ENCODE results near the gene DISC1.

DISC1 gene

DNA sequence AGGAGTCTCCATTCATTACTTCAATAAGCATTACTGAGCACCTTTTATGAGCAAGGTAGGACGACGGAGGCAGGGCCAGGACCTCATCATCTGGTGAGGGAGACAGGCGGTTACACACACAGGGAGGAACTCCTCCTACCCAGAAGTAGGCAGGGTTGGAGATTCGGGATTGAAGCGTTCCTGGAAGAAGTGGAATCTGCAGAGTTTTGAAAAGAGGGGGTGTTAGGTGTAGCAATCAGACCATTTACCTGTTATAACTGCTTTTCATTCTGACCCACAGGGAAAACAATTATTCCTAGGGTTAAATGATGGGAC is 392.4 kb downstream of the DISC1 start:
- no peak for DNase-seq (ENCODE audit: low read depth in 2 of 2, low spot score in 1 of 2)

DNA sequence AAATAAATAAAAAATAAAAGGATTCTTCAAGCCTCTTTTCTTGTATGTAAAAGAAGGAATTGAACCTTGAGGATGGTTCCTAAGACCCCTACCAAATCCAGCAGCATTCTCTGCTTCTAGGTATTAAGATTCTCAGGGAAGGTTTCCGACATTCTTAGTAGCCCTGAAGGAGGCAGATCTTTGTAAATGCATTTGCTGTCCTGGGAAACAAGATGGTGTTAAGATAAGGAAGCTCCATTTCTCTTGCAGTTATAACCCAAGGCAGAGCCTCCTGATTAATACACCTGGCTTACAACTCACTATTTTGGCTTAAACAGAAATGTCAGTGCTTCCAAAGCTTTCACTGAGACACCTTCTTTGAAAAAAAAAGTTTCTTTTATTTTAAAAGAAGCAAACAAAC is 393.8 kb downstream of the DISC1 start:
- DNase-seq (ENCODE audit: low read depth in 2 of 2, low spot score in 1 of 2) = no peak

DNA sequence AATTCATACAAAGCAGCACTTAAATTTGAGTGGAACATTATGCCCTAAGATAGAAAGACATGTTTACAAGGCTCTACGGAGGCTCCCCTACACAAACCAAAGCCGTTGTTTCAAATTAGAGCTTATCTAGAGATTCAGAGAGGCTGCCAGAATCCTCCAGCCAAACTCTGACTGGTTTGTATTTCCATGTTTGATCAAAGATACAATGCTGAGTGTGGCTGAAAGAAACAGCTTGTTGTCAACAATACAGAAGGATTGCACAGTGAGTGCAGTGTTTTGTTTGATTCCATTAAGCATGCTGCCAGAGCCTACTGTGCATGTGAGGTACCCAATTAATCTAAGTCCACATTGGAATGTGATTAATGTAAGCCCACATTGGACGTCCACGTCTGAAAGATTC is 402.7 kb downstream of the DISC1 start:
- no peak for DNase-seq (ENCODE audit: low read depth in 2 of 2, low spot score in 1 of 2)

- DNase-seq (ENCODE audit: low read depth in 2 of 2, low spot score in 1 of 2) = no peak
Measured at GRCh38 chr1:232031156-232031555, 404.6 kb downstream of the DISC1 start.

- DNase-seq (ENCODE audit: low read depth in 2 of 2, low spot score in 1 of 2) = no peak
Measured at GRCh38 chr1:232033285-232033684, 406.7 kb downstream of the DISC1 start.

GRCh38 chr1:232034556-232034955 is 408.0 kb downstream of the DISC1 start:
- no peak for DNase-seq (ENCODE audit: low read depth in 2 of 2, low spot score in 1 of 2)

DNA sequence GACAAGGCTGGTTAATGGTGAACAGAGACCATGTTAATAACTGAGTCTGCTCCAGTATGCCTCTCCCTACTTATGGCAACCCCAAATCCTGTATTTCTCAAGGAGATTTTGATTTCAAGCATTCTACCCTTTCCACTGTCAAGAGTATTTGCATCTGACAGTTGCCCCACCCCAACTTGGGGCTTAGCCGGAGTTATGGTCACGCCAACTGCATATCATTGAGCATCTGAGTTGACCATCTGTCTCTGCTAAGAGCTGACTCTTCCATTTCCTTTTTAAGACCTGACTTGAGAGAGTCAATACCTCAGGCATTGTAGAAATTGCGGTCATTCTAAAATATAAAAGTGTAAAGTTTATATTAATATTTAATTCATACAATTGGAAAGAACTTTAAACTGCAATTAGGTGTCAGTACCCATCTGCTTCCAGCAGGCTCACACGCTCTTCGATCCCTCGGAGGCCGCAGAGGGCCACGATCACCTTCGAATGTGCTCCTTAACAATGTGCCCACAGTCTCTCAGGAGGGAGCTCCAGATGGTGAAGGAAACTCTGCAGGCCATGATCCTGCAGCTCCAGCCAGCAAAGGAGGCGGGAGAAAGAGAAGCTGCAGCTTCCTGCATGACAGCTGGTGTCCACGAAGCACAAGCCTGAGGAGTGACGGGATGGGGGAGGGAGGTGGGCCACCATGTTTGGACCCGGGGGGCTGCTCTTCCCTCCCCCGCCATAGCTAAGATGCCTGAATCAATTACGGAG is 409.8 kb downstream of the DISC1 start:
- no peak for DNase-seq (ENCODE audit: low read depth in 2 of 2, low spot score in 1 of 2)

DNA sequence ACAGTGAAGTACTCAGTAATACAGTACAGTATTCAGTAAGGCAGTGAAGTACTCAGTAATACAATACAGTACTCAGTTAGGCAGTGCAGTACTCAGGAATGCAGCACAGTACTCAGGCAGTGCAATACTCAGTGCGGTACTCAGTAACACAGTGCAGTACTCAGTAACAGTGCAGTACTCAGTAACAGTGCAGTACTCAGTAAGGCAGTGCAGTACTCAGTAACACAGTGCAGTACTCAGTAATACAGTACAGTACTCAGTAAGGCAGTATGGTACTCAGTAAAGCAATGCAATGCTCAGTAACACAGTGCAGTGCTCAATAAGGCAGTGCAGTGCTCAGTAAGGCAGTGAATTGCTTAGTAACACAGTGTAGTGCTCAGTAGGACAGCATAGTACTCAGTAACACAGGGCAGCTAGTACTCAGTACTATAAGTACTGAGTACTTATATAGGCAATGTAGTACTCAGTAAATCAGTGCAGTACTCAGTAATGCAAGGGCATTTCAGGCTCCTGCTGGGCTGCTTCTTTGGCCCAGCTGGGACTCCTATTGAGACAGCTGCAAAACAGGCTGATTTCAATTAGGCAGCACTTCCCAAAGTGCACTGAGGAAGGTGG is 411.3 kb downstream of the DISC1 start:
- DNase-seq (ENCODE audit: low read depth in 2 of 2, low spot score in 1 of 2) = no peak

DNA sequence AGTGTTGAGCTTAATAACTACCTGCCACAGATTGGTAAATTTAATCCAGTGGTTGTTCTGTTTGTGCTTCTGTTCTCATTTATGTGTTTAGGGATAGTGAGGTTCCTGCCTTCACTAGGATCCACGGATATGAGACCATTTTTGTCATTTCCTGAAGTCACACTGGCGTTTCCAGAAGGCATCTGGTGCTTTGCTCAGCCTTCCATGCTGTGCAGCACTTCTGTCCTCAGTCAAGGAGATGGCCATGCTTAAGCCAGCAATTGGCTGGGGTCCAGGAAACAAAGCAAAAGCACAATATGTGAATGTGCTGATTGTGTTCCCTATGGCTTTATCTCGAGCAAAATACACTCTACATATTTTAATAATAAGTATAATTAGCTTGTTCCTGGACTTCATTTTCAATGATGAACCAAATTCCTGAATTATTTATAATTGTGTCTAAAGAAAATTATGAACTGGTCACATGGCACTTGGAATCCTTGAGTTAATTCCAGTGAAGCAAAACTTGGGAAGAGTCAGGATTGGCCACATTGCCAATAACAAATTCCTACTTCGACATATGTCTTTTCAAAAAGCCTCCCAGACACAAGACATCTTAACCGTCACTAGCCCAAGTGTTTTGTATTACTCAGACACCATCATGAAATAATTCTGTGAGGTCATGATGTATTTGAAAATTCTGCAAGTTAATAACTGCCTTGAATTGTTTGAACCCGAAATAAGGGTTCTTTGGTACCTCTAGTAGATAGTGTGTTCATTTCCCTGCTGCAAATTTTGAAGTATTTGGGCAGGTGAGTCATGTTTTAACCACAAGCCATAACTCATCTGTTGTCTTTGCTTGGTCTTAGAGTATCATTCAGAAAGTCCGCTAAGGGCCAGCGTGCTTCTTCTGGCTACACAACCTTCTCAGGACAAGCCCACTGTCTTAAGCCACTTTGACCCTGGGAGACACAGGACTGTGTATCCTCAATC is 412.4 kb downstream of the DISC1 start:
- DNase-seq (ENCODE audit: low read depth in 2 of 2, low spot score in 1 of 2) = no peak

- no peak for DNase-seq (ENCODE audit: low read depth in 2 of 2, low spot score in 1 of 2)
Measured at GRCh38 chr1:232040260-232040659, 413.7 kb downstream of the DISC1 start.

DNA sequence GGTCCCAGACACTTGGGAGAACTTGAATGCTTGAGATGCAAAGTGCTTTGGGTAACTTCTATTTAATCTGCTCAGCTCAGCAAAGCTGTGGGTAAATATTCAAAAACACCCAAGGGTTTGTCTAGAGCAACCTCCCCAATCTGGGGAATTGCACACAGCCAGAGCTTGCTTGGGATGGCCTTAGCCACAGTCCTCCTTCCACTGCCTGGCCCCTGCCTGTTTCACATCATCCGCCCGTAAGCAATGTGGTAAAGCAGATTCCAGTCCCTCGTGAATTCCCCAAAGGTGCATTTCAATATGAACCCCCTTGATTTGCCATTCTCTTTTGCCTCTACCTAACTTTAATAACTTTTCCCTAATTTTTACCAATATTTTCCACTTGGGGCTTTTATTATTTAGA is 418.1 kb downstream of the DISC1 start:
- DNase-seq (ENCODE audit: low read depth in 2 of 2, low spot score in 1 of 2) = no peak

DNA sequence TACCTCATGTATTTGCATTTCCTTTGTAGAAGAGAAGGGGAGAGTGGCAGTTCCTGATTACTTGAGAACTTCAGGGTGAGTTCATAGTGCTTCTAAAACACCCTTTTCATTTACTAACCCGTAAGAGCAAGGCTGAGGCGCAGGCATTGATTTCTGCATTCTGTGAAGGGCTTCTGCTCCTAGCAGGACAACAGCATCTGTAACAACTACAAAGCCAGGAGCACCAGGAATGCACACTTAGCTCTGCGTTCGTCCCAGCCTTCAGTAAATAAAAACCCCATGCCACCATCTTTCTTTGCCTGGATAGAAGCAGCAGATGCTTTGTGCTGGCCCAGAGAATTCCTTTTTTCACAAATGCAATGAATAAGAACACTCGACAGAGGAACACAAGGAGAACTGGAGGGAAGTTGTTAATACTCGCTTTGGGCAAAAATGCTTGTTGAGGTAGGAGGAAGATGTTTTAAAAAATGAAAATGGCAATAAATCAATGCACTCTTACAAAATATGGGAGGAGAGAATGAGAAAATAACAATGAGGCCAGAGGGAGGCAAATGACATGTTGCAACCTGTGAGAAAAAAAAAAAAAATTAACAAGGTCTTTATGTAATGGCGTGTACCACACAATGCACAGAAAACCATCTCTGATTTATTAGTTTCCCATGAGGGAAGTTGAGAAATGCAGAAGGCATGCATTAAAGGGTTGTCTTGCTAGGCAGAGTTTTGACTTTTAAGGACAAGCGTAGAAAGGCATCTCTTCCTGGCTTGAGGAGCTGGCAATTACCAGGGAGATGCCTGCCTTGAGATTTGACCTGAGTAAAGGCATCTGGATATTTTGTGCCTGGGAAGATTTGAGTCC is 418.8 kb downstream of the DISC1 start:
- no peak for DNase-seq (ENCODE audit: low read depth in 2 of 2, low spot score in 1 of 2)

DNA sequence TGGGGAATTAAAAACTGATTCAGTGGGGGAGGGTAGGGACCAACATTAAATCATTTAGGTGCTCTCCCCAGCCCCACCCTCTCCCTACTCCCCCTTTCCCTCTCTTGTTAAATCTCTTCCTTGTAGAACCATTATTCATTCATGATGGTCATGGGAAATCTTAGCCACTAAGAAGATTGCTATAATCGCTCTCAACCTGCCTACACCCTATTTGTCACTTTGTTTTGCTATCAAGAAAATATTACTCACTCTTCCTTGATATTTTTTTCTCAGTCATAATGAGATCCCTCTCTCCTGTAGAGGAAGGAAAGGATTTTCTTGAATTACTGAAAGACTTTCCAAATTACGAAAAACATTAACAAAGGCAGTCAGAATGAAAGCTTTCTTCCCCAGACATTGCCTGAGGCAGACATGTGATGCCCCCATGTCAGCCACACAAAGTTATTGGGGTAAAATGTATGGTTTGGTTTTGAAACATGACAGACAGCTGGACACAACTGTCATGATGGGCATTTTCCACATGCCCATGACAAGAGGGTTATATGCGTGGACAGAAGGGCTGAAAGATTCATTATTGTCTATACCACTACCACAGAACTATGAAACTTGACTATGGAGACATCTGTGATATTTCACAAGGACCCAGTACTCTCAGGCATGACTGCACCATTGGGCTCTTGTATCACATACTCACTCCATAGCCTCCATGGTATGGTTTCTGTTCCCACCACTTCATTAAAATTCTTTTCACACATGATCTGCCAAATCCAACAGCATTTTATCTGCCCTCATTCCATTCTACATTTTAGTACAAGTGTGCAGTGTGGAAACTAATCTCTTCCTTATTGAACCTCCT is 420.1 kb downstream of the DISC1 start:
- DNase-seq (ENCODE audit: low read depth in 2 of 2, low spot score in 1 of 2) = no peak

- DNase-seq (ENCODE audit: low read depth in 2 of 2, low spot score in 1 of 2) = no peak
Measured at GRCh38 chr1:232047473-232047872, 420.9 kb downstream of the DISC1 start.

GRCh38 chr1:232048481-232048880 is 421.9 kb downstream of the DISC1 start:
- DNase-seq (ENCODE audit: low read depth in 2 of 2, low spot score in 1 of 2) = no peak

- no peak for DNase-seq (ENCODE audit: low read depth in 2 of 2, low spot score in 1 of 2)
Measured at GRCh38 chr1:232049335-232049734, 422.7 kb downstream of the DISC1 start.

- DNase-seq (ENCODE audit: low read depth in 2 of 2, low spot score in 1 of 2) = no peak
Measured at GRCh38 chr1:232057217-232057895, 430.8 kb downstream of the DISC1 start.

GRCh38 chr1:232057896-232058274 is 431.3 kb downstream of the DISC1 start:
- no peak for DNase-seq (ENCODE audit: low read depth in 2 of 2, low spot score in 1 of 2)

GRCh38 chr1:232059726-232060374 is 433.3 kb downstream of the DISC1 start:
- no peak for DNase-seq (ENCODE audit: low read depth in 2 of 2, low spot score in 1 of 2)
